GM10248 (cell line): Measurements from ENCODE around the gene ZBTB7C.

Experiments
- CTCF ChIA-PET: fragments of 300-600 bp; sonication (Branson Sonifier 250); formaldehyde crosslinking; extraction: SDS; loops from one replicate; lab custom pipeline; 2021; ENCODE audit warnings: antibody characterized with exemption; lab: Yijun Ruan, JAX
- POLR2A ChIA-PET: fragments of 350-650 bp; sonication (Branson Sonifier 250); formaldehyde crosslinking; extraction: SDS; loops from one replicate; lab custom pipeline; 2020; ENCODE audit warnings: antibody characterized with exemption; lab: Yijun Ruan, JAX
- DNase-seq: peaks from one replicate; pipeline ENCODE4 v3.0.0; 2012; ENCODE audit errors: extremely low spot score
- TF ChIP-seq, protein P1 (sequence below): IDR thresholded peaks from 2 replicates; pipeline ENCODE4 v1.5.1; 2012; ENCODE audit warnings: mild to moderate bottlenecking, low read depth; ENCODE audit errors: extremely low read depth, missing control alignments, control extremely low read depth

Gene ZBTB7C

DNA sequence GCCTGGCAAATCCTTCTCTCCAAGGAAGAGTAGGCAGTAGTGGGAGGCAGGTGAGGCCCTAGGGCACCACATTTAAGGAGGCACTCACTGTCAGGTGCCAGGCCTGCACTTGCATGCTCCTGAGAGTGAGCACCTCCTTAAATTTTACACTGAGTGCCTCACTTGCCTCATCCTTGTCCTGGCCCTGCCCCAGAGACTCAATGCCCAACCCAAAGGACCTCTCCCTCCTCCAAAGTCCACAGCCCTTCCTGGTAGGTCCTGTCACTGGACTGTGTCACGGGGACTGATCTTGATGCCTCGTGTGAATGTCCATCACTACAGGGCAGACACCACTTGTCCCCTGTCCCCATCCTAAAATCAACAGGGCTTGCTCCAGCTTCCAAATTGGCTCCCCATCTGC is 235.6 kb downstream of the ZBTB7C start:
- DNase-seq, result no peak
- POLR2A ChIA-PET, result no interaction called here
- TF ChIP-seq, protein P1, sequence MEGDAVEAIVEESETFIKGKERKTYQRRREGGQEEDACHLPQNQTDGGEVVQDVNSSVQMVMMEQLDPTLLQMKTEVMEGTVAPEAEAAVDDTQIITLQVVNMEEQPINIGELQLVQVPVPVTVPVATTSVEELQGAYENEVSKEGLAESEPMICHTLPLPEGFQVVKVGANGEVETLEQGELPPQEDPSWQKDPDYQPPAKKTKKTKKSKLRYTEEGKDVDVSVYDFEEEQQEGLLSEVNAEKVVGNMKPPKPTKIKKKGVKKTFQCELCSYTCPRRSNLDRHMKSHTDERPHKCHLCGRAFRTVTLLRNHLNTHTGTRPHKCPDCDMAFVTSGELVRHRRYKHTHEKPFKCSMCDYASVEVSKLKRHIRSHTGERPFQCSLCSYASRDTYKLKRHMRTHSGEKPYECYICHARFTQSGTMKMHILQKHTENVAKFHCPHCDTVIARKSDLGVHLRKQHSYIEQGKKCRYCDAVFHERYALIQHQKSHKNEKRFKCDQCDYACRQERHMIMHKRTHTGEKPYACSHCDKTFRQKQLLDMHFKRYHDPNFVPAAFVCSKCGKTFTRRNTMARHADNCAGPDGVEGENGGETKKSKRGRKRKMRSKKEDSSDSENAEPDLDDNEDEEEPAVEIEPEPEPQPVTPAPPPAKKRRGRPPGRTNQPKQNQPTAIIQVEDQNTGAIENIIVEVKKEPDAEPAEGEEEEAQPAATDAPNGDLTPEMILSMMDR, result no peak
- CTCF ChIA-PET, result no interaction called here

DNA sequence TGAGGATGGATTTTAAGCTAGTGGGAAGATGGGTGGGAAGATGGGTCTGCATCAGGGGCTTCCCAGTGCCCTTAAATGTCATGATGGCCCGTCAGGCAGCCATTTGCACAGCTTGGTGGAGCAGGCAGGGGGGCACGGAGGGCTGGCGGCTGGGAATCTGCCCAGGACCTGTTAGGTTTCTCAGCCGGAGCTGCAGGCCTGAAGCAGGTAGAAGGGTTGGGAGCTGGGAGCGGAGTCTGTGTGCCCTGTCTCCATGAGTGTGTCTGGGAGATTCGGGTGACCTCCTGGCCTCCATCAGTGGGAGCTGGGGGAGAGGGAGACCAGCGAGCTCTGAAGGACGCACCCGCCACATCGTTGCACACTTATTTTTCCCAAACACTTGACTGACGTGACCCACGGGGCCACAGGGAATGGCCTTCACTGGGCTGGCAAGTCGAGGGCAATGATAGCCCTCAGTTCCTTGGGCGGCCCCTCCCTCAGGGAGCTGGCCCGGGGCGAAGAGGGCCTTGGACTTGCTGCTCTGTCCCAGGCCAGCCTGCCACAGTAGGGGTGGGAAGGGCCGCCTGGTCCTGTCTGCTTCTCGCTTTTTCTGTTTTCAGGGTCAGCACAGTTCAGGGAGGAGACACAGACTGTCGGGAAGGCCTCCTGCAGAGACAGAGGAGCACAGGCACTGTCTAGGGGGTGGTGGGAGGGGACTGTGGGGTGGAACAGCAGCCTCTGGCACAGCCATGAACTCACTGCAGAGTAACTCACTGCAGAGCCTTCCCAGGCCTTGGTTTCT is 236.8 kb downstream of the ZBTB7C start:
- POLR2A ChIA-PET, result no interaction called here
- TF ChIP-seq, protein P1, result no peak
- CTCF ChIA-PET, result no interaction called here
- no peak for DNase-seq

DNA sequence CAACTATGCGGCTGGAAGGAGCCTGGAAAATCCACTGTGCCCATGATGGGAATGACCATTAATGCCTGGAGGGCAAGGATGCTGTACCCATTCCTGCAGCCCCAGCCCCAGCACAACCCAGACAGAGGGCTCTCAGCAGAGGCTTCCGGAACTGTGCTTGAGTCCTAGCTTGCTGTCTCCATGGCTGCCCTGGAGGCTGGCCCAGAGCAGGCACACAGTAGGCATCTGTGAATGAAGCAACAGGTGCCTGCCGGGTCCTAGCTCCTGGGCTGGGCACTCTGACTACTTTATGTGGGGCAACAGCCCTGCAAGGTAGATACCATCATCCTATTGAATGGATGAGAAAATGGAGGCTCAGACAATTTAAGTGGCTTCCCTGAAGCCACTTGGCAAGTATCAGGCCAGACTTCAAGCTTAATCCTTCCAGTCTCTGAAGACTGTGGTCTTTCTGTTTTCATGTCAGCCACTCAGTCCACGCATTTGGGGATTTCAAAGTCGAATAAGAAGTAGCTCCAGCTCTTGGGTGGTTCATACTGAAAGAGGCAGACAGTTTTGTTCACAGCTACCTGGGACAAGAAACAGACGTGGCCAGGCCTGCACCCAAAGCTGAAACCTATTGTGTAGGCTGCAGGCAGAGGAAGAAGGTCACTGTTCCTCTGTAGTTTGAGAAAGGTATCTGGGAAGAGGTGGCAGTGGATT is 237.5 kb downstream of the ZBTB7C start:
- TF ChIP-seq, protein P1, result no peak
- POLR2A ChIA-PET, result no interaction called here
- CTCF ChIA-PET, result interaction anchor here (0.9 to 1.0 kb wide), 2 partner anchors 18 to 141 kb away, joined by 3 read pairs; no protein-coding TSS in a partner anchor
- DNase-seq, result no peak

DNA sequence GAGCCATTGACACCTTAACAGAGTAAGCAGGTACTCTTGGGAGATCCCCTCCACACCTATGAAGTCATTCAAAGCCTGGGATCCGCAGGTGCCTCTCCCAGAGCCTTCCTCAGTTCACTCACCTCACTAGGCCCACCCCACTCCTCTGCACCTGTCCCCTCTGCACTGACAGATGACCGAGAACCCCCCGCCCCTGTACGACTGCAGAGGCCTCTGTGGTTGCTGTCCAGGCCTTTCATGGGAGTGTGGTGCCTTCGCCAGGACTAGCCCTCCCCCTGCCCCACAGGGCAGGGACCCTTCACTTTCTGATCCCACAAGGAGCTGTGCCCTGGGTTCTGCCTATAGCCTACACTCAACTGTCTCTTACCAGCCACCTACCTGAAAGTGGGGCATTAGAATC is 238.5 kb downstream of the ZBTB7C start:
- TF ChIP-seq, protein P1, result no peak
- ChIA-PET CTCF (interaction anchor here (1.0 kb wide), 1 partner anchor 140 kb away, joined by 3 read pairs; no protein-coding TSS in a partner anchor), POLR2A (no interaction called here)

DNA sequence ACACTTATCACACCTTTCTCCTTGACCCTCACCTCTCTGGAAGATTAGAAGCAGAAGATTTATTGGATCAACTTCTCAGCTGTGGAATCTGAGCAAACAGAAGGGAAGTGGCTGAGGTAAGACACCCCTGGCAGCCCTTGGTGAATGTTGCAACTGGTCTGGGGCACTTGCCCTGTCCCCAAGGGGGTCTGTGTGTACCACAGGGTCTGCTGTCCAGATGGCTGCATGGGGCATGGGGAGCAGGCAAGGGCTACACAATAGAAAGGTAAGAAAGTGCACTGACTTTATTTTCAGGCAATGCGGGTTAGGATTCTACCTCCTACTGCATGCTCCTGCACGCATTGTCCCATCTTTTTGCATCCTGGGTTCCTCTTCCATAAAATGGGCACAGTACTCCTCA is 240.3 kb downstream of the ZBTB7C start:
- ChIA-PET CTCF (interaction anchor here (1.2 to 1.6 kb wide), 2 partner anchors 13 kb away, joined by 3 to 7 read pairs; no protein-coding TSS in a partner anchor), POLR2A (no interaction called here)
- no peak for DNase-seq
- TF ChIP-seq, protein P1, result no peak

More for the DNA sequence above, 238.5 kb downstream of the ZBTB7C start:
- DNase-seq, result no peak

DNA sequence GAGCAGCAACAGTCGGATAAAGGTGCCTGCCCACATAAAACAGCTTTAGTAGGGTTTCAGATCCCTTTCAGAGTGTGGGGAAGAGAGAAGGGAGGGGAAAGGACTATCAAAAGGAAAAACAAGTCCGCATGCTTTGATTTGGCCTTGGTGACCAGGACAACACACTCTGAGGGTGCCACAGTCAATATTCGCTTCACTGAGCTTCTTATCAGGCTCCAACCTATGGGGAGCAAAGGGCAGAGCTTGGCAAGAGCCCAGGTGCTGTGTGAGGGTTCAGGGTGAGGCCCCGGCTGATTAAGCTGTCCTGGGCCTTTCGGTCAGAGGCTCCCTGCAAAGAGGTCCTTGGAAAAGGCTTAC is 241.3 kb downstream of the ZBTB7C start:
- DNase-seq, result no peak
- ChIA-PET POLR2A (no interaction called here), CTCF (interaction anchor here (1.2 to 1.6 kb wide), 2 partner anchors 12 to 14 kb away, joined by 3 to 7 read pairs; no protein-coding TSS in a partner anchor)
- TF ChIP-seq, protein P1, result no peak
